GM19351 (cell line): Measurements from ENCODE around the gene PSKH1.
"Not testable (repeated sequence)": the region's sequence is repeated elsewhere in the genome, so short reads cannot be mapped to it uniquely, and the experiment has no call there.

Source experiments
- ATAC-seq: cut with Tn5 transposase; IDR thresholded peaks from one replicate; pipeline ENCODE4 v1.9.1; 2021; ENCODE audit warnings: mild to moderate bottlenecking, moderate library complexity; ENCODE audit not compliant: unreplicated experiment

PSKH1 gene

DNA sequence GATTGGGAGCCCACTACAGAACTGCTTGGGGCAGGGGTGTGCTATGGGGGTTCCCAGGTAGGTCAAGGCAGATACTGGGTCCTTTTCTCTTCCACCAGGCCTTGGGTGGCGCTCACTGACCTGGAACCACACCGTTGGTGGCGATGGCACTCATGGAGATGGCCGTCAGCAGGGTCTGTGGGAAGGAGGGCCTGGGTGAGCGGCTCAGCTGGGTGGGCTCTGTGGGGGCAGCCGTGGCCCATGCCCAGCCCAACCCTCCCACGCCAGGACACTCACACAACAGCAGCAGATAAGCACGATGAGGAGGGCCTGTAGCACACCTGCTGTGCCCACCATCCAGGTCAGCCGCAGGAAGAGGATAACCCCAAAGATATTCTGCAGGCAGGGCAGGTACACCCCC, 64.6 kb downstream of the PSKH1 start:
- ATAC-seq, result no peak

DNA sequence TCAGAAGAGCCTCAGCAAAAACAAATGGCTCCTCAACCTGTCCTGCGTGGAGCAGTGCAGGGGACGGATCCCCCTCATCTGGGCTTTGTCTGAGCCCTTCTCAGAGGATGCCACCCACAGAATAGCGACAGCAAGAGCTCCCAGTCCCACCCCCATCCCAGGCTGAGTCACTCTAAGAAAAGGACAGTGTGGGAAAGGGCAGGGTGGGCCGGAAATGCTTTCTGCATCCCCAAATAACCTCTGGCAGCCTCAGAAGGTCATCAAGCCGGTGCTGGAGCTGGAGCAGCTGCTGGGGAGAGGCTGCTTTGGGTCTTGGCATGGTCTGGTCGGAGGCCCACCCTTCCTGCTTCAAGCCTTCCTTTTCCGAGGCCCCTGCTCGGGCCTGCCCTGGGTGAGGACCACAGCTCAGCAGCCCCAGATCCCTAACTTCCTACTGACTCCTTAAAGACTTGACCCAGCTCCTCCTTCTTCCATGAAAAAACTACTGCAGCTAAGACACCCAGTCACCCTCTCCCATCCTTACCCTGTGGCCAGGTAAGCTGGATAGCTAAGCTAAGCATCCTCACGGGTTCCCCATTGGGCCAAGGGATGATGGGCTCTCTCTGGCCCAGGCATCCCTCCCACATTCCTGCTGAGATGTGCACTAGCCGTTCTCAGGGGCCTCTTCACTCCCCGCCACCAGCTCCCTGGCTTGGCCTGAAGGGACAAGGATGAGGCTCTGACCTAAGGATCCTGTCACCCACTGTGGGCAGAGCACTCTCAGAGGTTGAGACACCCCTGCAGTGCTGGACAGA, 66.7 kb downstream of the PSKH1 start:
- ATAC-seq, result no peak

DNA sequence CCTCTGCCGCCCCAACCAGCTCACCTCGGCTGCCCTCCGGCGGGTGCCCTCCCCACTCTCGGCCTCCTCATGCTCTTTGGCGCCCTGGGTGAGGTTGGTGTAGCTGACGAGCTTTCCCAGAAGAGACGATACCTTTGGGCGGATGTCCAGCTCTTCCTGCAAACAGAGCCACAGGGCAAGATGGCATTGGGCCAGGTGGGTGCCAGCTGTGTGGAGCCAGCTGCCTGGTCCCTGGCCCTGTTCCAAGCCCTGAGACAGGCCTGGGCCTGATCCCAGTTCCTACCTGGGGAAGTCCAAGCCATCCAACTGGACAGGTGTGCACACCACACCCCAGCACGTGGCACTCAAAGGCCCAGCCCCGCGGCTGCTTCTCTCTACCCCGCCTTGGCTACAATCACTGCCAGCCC, 68.5 kb downstream of the PSKH1 start:
- no peak for ATAC-seq

DNA sequence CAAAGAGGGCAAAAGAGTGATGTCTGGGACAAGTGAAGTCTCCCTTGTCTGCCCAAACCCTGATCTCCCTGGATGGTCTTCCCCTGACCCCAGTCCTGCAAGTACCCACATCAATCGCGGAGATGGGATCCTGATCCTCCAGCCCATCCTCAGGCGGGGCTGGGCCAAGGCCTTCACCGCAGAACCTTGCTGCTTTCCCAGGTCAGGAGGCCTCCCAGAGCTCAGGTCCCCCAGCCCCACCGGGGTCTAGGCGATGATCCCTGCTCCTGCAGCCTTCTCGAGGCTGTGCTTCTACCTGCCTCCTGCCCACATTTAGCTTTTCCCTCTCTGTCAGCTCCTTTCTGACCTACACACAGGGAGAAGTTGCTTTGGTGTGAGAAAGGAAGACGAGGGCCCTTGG, 69.1 kb downstream of the PSKH1 start:
- ATAC-seq, result no peak

DNA sequence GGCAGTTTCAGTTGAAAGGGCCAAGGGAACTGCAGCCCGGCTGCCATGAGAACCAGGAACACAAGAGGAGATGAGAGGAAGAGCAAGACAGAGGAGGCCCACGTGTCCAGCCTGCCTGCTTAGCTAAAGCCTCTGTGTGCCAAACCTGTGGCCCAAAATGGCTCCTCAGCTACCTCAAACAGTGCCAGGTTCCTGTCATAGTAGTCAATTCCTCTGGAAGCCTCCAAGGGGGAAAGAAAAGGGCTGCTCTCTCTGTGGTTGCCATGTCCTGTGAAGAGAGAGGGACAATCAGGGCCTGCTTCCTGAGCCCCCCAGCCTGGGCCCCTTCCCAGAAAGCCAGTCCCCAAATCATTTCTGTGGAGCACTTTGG, 70.2 kb downstream of the PSKH1 start:
- ATAC-seq, result no peak

DNA sequence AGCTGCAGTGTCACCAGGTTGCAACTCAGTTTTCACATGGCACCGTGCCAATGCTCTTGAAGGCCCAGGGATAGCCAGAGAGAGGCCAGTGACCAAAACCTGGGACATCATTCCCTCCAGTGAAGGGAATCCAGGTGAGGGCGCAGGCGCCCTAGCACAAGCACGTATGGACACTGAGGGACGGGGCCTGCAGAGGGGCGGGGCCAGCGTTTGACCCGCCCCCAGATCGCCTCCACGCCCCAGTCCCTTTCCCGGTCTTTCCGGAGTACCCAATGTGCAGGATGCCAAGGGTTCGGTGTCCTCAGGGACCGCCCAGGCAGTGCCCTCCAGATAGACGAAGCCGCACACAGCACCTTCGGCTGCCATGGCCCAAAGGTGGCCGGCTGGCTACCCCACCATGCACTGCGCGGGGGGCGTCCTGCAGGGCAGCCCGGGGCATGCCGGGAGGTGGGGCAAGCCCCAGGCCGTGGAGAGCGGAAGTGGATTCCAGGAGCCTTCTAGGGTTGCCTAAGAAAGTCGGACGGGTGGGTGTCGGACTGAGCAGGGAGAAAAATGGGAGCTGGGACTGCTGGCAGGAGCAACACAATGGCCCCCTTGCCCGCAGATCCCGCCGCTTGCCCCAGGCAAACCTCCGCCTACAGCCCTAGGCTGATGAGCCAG, 70.7 kb downstream of the PSKH1 start:
- no peak for ATAC-seq

DNA sequence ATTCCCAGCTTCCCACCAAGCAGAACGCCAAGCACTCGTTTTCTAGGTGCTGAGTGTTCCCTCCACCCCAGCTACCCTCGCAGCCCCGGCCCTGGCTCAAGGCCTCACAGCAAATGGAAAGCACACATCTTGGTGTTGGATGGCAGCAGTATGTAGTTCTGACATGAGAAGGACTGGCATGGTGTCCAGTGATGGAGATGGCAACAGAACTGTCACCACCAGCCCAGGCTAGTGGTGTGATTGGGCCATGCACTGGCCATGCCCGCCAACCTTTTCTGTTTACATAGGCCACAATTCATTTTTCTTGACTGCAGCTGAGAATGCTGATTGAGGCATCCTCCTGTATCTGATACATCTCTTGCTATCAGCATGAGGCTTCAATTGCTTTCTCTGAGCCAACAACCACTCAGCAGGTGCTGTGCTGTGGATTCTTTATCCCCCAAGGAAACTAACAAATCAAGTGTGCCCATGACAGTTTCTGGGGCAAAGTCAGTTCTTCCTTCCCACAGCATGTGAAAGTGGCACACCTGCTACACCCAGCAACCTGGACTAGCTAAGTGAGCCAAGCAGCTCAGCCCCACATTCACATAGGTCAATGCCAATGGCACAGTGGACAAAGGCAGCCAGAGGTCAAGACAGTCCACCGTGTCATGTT, 71.5 kb downstream of the PSKH1 start:
- ATAC-seq, result no peak

DNA sequence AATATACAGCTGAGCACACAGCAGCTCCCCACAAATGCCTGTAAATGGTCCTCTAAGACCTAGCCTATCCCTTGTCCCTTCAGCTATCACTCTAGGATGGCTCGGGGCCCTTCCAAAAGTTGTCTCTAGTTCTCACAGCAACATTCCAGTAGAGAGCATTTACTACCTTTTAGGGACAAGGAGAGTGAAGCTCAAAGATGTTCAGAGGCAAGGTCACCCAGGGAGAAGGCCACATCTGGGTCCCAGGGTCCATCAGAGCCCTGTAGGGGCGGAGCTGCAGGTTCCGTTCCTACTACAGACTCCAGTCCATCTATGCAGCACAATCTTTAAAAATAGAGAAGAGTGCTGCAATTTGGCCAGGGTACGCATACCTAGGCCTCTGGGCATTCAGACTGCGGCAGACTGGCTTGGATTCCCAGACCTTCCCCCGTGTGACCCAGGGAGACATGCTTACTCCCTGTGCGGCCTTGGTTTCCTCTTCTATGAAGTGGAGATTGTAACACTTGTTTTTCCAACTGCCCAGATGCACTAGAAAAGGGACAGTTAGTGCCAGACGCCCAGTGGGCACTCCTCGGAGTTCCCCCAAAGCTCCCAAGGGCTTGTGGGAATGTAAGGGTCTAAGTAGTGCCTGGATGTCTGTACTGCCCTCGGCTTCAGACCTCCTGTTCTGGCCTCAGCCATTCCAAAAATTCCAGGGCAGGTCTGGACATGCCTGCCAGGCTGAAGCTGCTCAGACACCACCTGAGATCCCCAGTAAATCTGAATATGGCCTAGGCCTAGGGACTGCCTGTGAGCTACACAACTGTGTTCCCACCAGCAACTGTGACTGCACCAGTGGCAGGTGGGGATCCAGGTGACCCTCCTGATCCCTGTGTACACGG, 72.9 kb downstream of the PSKH1 start:
- ATAC-seq, result no peak

DNA sequence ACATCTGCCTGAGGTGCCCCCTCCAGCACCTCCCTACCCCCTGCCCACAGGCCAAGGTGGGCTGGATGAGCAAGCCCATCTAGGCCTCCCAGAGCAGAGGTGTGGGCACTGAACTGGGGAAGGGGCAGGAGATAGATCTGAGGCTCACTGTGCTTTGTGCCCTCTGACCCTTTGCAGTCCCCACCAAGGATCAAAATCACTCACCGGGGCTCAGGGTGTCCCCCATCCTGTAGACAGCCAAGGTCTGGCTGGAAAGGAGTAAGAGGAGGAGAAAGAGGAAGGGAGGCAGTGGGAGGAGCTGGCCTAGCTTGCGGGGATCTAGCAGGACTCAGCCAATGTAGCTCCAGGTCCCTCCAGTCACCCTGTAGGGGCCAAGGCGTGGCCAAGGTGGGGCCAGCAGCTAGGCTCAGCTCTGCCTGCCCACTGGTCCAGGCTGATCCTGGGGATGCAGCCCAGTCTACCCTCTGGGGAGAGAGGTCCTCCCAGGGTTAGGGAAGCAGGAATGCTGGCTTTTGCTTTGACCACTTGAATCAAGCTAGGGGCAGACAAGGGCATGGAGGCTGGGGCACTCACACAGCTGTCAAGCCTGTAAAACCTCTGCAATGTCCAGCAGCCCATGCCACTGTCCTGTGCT, 73.6 kb downstream of the PSKH1 start:
- ATAC-seq, result no peak

DNA sequence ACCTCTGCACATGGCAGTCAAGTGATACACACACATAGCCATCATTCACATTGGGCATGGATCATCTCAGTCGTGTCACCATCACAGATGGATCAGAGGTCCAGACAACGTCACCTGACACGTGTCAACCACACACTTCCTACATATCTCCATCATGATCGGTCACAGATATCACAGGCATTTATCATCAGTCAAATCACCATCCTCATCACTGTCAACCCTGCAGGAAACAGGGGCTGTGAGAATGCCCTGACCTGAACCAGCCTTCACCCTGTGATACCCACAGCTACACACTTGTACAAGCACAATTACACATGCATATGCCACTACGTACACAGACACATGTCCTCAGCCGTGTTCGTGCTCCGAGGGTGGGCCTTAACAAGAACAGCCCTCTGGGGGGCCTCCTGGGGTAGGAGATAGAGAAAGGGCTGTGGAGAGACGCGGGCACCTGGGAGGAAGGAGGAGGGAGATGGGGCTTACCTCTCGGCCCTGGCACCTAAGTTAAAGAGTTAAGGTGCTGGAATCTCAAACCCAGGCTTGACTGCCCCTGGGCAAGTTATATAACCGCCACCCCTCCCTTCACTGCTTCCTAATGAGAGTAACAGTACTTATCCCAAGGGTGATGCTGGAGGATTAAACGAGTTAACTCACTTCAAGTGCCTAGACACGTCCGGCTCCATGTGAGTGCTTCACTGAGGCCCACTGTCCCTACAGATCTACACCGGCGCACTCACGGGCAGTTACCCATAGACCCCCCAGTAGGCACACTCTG, 74.3 kb downstream of the PSKH1 start:
- ATAC-seq, result no peak

DNA sequence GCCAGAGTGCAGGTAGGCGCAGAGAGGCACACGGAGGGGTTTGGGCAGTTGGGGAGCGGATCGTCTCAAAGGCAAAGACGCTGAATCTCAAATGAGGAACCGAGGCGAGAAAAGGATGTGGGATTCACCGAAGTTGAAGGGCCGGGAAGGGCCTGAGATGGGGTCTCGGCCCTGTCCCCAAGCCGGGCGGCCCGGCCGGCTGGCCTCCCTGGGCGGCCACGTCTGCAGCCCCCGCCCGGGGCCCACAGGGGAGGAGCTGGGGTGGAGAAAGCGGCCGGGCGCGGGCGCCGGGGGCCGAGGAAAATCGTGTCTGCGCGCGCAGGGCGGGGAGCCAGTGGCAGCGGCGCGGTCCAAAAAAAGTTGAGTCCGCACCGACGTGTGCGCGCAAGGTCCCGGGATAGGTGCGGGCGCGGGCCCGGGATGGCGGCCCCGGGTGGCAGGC, 74.9 kb downstream of the PSKH1 start:
- peak; percentile 23 for ATAC-seq

DNA sequence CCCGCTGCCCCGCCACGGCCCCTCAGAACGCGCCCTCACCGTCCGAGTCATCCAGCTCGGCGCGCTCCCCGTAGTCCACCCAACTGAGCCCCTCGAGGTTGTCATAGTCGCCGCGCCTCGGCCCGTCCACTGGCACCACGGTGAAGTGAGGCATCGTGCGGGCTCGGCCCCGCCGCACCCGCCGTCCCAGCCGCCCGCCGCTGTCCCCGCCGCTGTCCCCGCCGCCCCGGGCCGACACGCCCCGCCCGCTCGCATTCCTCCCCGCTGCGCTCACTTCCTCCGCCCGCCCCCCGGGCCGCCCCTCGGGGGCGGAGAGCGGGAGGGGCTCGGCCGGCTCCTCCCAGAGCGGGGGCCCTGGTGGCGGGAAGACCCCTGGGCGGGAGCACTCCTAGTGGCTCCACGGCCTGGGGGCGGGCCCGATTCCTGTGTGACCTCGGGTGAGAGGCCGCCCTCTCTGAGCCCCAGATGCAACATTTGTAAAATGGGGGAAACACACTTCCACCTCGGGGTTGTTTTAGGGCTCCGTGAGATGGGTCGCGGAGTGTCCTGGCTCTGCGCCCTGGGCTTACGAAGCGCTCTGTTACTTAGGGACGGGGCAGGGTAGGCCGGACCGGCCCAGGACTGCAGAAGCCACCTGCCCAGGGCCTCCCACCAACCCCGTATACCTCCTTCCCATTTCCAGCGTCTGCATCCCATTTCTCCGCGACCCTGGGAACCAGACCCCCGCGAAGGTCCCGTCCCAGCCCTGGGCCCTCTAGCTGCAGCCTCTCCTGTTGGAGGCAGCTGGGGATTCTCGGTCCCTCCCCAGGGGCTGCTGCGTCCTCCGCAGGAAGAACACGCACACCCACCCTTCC, 75.6 kb downstream of the PSKH1 start, which contains the start of gene SLC12A4:
SLC12A4 (minus strand) TSS at position 238 of the 854 bp plus-strand sequence; CDS start at position 154, 84 bp downstream.
- ATAC-seq, result peak; percentile 71

DNA sequence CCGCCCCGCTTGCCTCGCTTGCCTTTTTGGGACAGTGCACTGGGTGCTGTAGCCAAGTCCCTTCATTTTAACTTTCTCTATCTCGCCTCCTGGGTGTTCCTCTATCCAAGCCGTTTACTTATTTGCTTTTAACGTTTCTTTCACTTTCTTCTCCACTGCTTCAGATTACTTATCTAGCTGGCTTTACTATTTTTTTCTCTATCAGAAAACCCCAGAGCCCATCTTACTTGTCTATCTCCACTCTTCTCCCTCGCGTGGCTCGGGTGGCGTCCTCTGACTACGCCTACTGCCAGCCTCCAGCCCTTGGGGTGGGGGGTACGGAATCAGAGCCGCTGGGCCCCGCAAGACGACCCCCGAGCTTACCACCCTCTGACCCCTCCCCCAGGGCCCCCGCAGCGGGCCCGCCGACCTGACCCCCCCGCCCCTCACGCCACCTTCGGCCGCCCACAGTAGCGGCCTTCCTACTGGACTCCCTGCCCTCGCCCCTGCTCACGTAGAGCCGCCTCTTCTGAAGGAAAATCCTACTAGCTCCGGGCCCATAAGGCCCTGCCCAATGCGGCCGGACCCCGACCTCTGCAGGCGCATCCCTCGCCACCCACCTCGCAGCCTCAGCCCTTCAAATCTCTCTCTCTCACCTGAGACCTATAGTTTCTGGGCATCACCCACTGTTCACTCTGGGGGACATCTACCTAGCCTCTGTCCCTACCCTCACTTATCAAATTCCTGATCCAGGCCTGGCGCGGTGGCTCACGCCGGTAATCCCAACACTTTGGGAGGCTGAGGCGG, 76.4 kb downstream of the PSKH1 start:
- ATAC-seq, result peak; percentile 18

DNA sequence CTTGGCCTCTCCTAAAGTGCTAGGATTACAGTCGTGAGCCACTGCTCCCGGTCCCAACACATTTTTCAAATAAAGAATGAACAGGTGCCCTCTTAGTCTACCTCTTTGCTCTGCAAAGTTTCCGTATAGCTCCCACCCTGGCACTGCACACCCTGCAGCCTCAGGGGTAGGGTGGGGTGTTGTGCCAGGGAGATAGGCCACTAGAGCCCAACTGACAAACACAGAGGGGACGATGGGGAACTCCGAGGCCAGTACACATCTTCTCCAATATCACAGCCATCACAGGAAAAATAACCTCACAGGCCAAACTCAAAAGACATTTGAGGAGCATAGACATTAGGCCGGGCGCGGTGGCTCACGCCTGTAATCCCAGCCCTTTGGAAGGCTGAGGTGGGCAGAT, 78.1 kb downstream of the PSKH1 start:
- ATAC-seq, result no peak

DNA sequence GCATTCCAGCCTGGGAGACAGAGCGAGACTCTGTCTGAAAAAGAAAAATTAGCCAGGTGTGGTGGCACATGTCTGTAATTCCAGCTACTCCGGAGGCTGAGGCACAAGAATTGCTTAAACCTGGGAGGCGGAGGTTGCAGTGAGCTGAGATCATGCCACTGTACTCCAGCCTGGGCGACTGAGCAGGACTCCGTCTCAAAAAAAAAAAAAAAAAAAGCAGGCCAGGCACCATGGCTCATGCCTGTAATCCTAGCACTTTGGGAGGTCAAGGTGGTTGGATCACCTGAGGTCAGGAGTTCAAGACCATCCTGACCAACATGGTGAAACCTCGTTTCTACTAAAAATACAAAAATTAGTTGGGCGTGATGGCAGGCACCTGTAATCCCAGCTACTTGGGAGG, 79.2 kb downstream of the PSKH1 start:
- ATAC-seq, result not testable (repeated sequence)

DNA sequence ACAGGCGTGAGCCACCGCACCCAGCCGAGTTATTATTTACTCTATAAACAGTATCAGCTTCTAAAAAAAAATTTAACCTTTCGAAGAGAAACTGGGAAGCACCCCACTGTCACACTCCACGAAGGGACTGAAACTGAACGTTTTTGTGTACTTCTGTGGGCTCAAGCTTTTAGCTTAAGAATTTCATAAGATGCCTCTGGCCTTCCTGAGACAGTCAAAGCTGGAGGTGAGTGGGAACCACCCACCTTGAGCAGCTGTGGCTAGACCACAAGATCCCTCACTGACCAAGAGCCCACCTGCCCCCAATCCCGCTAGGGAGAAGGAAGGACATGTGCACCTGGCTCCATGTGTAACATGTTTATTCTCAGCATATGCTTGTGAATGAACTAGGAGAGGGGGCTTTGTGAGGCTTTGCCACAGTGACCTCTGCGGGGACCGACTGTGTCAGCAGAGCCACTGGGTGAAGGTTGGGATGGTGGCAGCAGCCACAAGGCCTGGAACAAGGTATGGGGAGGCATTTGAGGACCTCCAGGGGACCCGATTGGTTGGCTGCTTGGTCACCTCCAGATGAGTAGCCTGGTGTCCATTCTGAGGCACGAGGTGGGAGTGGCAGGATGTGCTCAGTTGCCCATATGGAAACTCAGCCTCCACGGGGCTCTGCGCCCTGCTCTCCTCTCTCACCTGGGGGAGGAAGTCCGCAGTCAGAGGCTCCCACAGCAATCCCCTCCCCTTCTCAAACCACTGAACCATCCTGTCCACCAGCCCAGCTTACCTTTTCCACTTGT, 82.5 kb downstream of the PSKH1 start:
- no peak for ATAC-seq

DNA sequence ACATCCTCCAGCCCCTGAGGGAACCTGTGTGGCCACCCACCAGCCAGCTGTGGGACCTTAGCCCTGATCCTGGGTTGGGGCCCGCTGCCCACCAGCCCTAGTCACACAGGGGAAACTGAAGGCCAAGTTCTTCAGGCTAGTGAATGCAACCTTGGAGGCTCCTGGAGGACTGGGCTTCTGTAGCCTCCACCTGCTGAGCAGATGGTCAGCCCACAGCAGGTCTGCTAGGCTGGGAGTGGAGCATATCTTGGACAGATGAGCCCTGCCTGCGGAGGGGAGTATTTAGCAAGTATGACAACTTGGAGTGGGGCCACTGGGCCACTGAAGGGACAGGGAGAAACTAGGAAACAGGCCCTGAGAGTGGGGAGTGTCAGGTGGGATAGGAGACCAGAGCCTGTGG, 83.2 kb downstream of the PSKH1 start:
- ATAC-seq, result no peak
